ENCODE results near the gene DVL1. TPM values are rescaled to one million over a fixed set of nuclear protein-coding genes. Genes with fewer than 3 reads are reported as not detected.

The DVL1 gene
- total RNA-seq, 1 donor from 2014 or later, result 55.0 TPM

GRCh38 chr1:1332031-1332755, 17.0 kb downstream of the DVL1 start:
- no peaks in the 10 kb centered on the region for H3K27me3 Mint-ChIP-seq (ENCODE audit: low read depth, unreplicated experiment)
- no peak overlapping the region for H3K4me2 ChIP-seq (ENCODE audit: low read length)
- no peak overlapping the region for H3K4me3 ChIP-seq (ENCODE audit: insufficient read depth, low read depth, low read length)
- H3K79me2 ChIP-seq (ENCODE audit: insufficient read depth, low read length), result peaks cover under 1% of the 10 kb centered on the region
- H3K9me3 Mint-ChIP-seq (ENCODE audit: unreplicated experiment), result no peaks in the 10 kb centered on the region
- H3K27ac ChIP-seq (ENCODE audit: low read depth, low read length), result no peak overlapping the region
- no peaks in the 10 kb centered on the region for H3K36me3 ChIP-seq (ENCODE audit: insufficient read depth, low read length)
- no peaks in the 10 kb centered on the region for H3K27me3 ChIP-seq (ENCODE audit: insufficient read depth, low read length)
- no peaks in the 10 kb centered on the region for H3K4me1 ChIP-seq (ENCODE audit: insufficient read depth, low read length)
- H4K20me1 ChIP-seq (ENCODE audit: insufficient read depth, low read length), result peaks cover 28% of the 10 kb centered on the region
- no peak overlapping the region for H3K4me3 Mint-ChIP-seq (ENCODE audit: unreplicated experiment)
- H3K9me3 ChIP-seq (ENCODE audit: insufficient read depth, low read depth, low read length), result no peaks in the 10 kb centered on the region
- no peak overlapping the region for H3K9ac ChIP-seq (ENCODE audit: low read length)
- no peaks in the 10 kb centered on the region for H3K4me1 Mint-ChIP-seq (ENCODE audit: low read depth, unreplicated experiment)
- H2AFZ ChIP-seq (ENCODE audit: low read depth, low read length), result no peak overlapping the region
- no peak overlapping the region for H3K27ac Mint-ChIP-seq (ENCODE audit: unreplicated experiment)
- FAIRE-seq (no peak), DNase-seq (ENCODE audit: low read depth) (no peak)
- TF ChIP-seq EZH2 (IDR thresholded peaks at IDR 0.05; ENCODE audit: insufficient read depth, low read length), result no peak
- no peak for TF ChIP-seq CTCF (IDR thresholded peaks at IDR 0.05; ENCODE audit: insufficient read depth, low read depth, low read length)
- H3K36me3 Mint-ChIP-seq (ENCODE audit: low read depth, unreplicated experiment), result no peaks in the 10 kb centered on the region

- Mint-ChIP-seq H3K4me3 (ENCODE audit: unreplicated experiment) (no peak within 1 kb of the TSS), H3K27ac (ENCODE audit: unreplicated experiment) (peak within 1 kb of the TSS; percentile 12), H3K27me3 (ENCODE audit: low read depth, unreplicated experiment) (no peaks in the 10 kb centered on the region), H3K9me3 (ENCODE audit: unreplicated experiment) (no peaks in the 10 kb centered on the region), H3K4me1 (ENCODE audit: low read depth, unreplicated experiment) (no peaks in the 10 kb centered on the region), H3K36me3 (ENCODE audit: low read depth, unreplicated experiment) (no peaks in the 10 kb centered on the region)
- no peaks in the 10 kb centered on the region for H3K9me3 ChIP-seq (ENCODE audit: insufficient read depth, low read depth, low read length)
- H3K4me1 ChIP-seq (ENCODE audit: insufficient read depth, low read length), result no peaks in the 10 kb centered on the region
- no peak within 1 kb of the TSS for H2AFZ ChIP-seq (ENCODE audit: low read depth, low read length)
- no peak for TF ChIP-seq CTCF (IDR thresholded peaks at IDR 0.05; ENCODE audit: insufficient read depth, low read depth, low read length)
- no peak for TF ChIP-seq EZH2 (IDR thresholded peaks at IDR 0.05; ENCODE audit: insufficient read depth, low read length)
- DNase-seq (ENCODE audit: low read depth) (no peak), FAIRE-seq (no peak)
- H3K9ac ChIP-seq (ENCODE audit: low read length), result no peak within 1 kb of the TSS
- peaks cover 9% of the 10 kb centered on the region for H3K79me2 ChIP-seq (ENCODE audit: insufficient read depth, low read length)
- no peak within 1 kb of the TSS for H3K4me3 ChIP-seq (ENCODE audit: insufficient read depth, low read depth, low read length)
- H3K27ac ChIP-seq (ENCODE audit: low read depth, low read length), result no peak within 1 kb of the TSS
- H3K36me3 ChIP-seq (ENCODE audit: insufficient read depth, low read length), result no peaks in the 10 kb centered on the region
- H3K27me3 ChIP-seq (ENCODE audit: insufficient read depth, low read length), result no peaks in the 10 kb centered on the region
- no peak within 1 kb of the TSS for H3K4me2 ChIP-seq (ENCODE audit: low read length)
- peaks cover 34% of the 10 kb centered on the region for H4K20me1 ChIP-seq (ENCODE audit: insufficient read depth, low read length)
Observed at GRCh38 chr1:1331068-1331965, 17.9 kb downstream of the DVL1 start, which contains the start of gene TAS1R3. Gene TAS1R3 (plus strand): TSS chr1:1331280. CDS start chr1:1331346, 66 bp downstream.
